ENCODE data around the gene TPST2.

Gene TPST2

GRCh38 chr22:26629988-26630761 is 40.2 kb upstream of the TPST2 start:
- DNase-seq (ENCODE audit: low read depth), result no peak
- H3K4me3 ChIP-seq (ENCODE audit: low read depth, low read length), result no peak overlapping the region
- TF ChIP-seq CTCF (IDR thresholded peaks at IDR 0.05; ENCODE audit: low read depth, low read length, missing control alignments), result no peak

GRCh38 chr22:26624803-26625202 is 34.9 kb upstream of the TPST2 start:
- no peak overlapping the region for H3K4me3 ChIP-seq (ENCODE audit: low read depth, low read length)
- no peak for TF ChIP-seq CTCF (IDR thresholded peaks at IDR 0.05; ENCODE audit: low read depth, low read length, missing control alignments)
- DNase-seq (ENCODE audit: low read depth), result no peak

GRCh38 chr22:26623984-26624383 is 34.1 kb upstream of the TPST2 start:
- no peak overlapping the region for H3K4me3 ChIP-seq (ENCODE audit: low read depth, low read length)
- no peak for TF ChIP-seq CTCF (IDR thresholded peaks at IDR 0.05; ENCODE audit: low read depth, low read length, missing control alignments)
- DNase-seq (ENCODE audit: low read depth), result no peak

- no peak for DNase-seq (ENCODE audit: low read depth)
- TF ChIP-seq CTCF (IDR thresholded peaks at IDR 0.05; ENCODE audit: low read depth, low read length, missing control alignments), result no peak
- no peak within 1 kb of the TSS for H3K4me3 ChIP-seq (ENCODE audit: low read depth, low read length)
These were observed 31.7 kb upstream of the TPST2 start, which contains the start of gene CRYBA4 for GRCh38 chr22:26621663-26622062. Gene CRYBA4, plus strand, starts transcription at chr22:26621963. Its CDS starts 634 bp downstream, at chr22:26622597.

GRCh38 chr22:26620197-26620596 is 30.3 kb upstream of the TPST2 start:
- no peak overlapping the region for H3K4me3 ChIP-seq (ENCODE audit: low read depth, low read length)
- no peak for DNase-seq (ENCODE audit: low read depth)
- TF ChIP-seq CTCF (IDR thresholded peaks at IDR 0.05; ENCODE audit: low read depth, low read length, missing control alignments), result no peak

- no peak for TF ChIP-seq CTCF (IDR thresholded peaks at IDR 0.05; ENCODE audit: low read depth, low read length, missing control alignments)
- H3K4me3 ChIP-seq (ENCODE audit: low read depth, low read length), result no peak overlapping the region
- DNase-seq (ENCODE audit: low read depth), result no peak
These were observed 29.6 kb upstream of the TPST2 start for GRCh38 chr22:26619510-26619909.

- DNase-seq (ENCODE audit: low read depth), result no peak
- no peak overlapping the region for H3K4me3 ChIP-seq (ENCODE audit: low read depth, low read length)
- no peak for TF ChIP-seq CTCF (IDR thresholded peaks at IDR 0.05; ENCODE audit: low read depth, low read length, missing control alignments)
These were observed 28.5 kb upstream of the TPST2 start for GRCh38 chr22:26618455-26618854.
